Measurements from ENCODE around the gene FAM151B.

DNA sequence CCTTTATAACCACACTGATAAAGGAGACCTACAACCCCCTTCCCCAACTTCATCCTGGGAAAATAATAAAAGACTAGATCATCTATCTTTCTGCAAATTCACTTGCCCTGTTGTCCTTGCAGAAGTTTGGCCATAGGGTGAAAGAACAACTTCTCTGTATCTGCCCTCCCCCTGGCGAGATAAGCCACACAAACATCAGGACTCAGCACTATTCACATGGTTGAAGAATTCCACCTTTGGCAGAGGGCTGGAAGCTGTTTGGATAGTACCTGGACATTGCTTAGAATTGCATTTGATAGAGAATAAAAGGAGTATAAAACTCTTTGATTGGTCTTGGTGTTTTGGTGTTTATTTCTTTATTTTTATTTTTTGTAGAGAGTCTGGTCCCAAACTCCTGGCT is 16.9 kb downstream of the FAM151B start:
- TF ChIP-seq PHF20 (CRISPR knock-in tag; IDR thresholded peaks at IDR 0.05), result no peak
- no peak for TF ChIP-seq HMG20A (CRISPR knock-in tag; IDR thresholded peaks at IDR 0.05; ENCODE audit: borderline replicate concordance)
- TF ChIP-seq HMG20B (CRISPR knock-in tag; conservative IDR thresholded peaks at IDR 0.05), result no peak
- no peak for TF ChIP-seq ZNF572 (CRISPR knock-in tag; IDR thresholded peaks at IDR 0.05)
- TF ChIP-seq, protein P1, sequence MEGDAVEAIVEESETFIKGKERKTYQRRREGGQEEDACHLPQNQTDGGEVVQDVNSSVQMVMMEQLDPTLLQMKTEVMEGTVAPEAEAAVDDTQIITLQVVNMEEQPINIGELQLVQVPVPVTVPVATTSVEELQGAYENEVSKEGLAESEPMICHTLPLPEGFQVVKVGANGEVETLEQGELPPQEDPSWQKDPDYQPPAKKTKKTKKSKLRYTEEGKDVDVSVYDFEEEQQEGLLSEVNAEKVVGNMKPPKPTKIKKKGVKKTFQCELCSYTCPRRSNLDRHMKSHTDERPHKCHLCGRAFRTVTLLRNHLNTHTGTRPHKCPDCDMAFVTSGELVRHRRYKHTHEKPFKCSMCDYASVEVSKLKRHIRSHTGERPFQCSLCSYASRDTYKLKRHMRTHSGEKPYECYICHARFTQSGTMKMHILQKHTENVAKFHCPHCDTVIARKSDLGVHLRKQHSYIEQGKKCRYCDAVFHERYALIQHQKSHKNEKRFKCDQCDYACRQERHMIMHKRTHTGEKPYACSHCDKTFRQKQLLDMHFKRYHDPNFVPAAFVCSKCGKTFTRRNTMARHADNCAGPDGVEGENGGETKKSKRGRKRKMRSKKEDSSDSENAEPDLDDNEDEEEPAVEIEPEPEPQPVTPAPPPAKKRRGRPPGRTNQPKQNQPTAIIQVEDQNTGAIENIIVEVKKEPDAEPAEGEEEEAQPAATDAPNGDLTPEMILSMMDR (CRISPR knock-in tag; IDR thresholded peaks at IDR 0.05), result no peak
- TF ChIP-seq, protein P2, sequence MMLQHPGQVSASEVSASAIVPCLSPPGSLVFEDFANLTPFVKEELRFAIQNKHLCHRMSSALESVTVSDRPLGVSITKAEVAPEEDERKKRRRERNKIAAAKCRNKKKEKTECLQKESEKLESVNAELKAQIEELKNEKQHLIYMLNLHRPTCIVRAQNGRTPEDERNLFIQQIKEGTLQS (CRISPR knock-in tag; IDR thresholded peaks at IDR 0.05), result no peak

All from HepG2 (cell line).